Activated CD4-positive, alpha-beta T cell treated with anti-CD3 and anti-CD28 coated beads, Interleukin-2, amount 10 ng/mL, durations not matched to agents 24 days and 14 days (primary cell): ENCODE data around the gene CARD19. TPM values are rescaled to one million over a fixed set of nuclear protein-coding genes. Genes with fewer than 3 reads are reported as not detected.
"Not testable (repeated sequence)": the region's sequence is repeated elsewhere in the genome, so short reads cannot be mapped to it uniquely, and the experiment has no call there.

Source experiments
- DNase-seq: peaks from one replicate; pipeline ENCODE4 v3.0.0; 2022
- H3K27ac Mint-ChIP-seq: one replicate; pipeline ENCODE4 v1.8.0; 2022; ENCODE audit warnings: mild to moderate bottlenecking, mixed read lengths
- H3K27me3 Mint-ChIP-seq: one replicate; pipeline ENCODE4 v1.8.0; 2022; ENCODE audit warnings: mixed read lengths
- H3K36me3 Mint-ChIP-seq: one replicate; pipeline ENCODE4 v1.8.0; 2022; ENCODE audit warnings: low read depth, mild to moderate bottlenecking, mixed read lengths
- H3K4me1 Mint-ChIP-seq: one replicate; pipeline ENCODE4 v1.8.0; 2021; ENCODE audit warnings: mixed read lengths
- H3K4me3 Mint-ChIP-seq: one replicate; pipeline ENCODE4 v1.8.0; 2022; ENCODE audit warnings: mild to moderate bottlenecking, moderate library complexity, mixed read lengths
- H3K9me3 Mint-ChIP-seq: one replicate; pipeline ENCODE4 v1.8.0; 2021; ENCODE audit warnings: mixed read lengths
- intact Hi-C: fragments of 100-400 bp; cut with micrococcal nuclease; formaldehyde crosslinking; loops from one replicate; pipeline ENCODE4 v1.15.1; 2023
- total RNA-seq: library from RNA; stranded (reverse); gene quantifications from 2 replicates; pipeline ENCODE4 v1.2.3, GENCODE V29; 2022

Gene CARD19
- total RNA-seq, 1 donor from 2014 or later, result 44.0 TPM

GRCh38 chr9:93095205-93096130, 549 bp upstream of the CARD19 start:
- Mint-ChIP-seq H3K27ac (peak overlapping the region; percentile 98), H3K27me3 (no peaks in the 10 kb centered on the region), H3K9me3 (peaks cover 5% of the 10 kb centered on the region), H3K36me3 (peaks cover 16% of the 10 kb centered on the region), H3K4me1 (peaks cover 65% of the 10 kb centered on the region), H3K4me3 (peak overlapping the region; percentile 79)
- DNase-seq, result peak; percentile 100
- intact Hi-C loops, result loop anchor here (1.0 to 2.0 kb wide), 7 partner anchors 31 to 471 kb away; partner anchors contain the start of genes BICD2, FAM120AOS and NINJ1

- Mint-ChIP-seq H3K4me3 (peak overlapping the region; percentile 90), H3K4me1 (peaks cover 58% of the 10 kb centered on the region), H3K9me3 (no peaks in the 10 kb centered on the region), H3K27ac (peak overlapping the region; percentile 89), H3K27me3 (no peaks in the 10 kb centered on the region), H3K36me3 (peaks cover 13% of the 10 kb centered on the region)
- peak; percentile 73 for DNase-seq
- intact Hi-C loops, result loop anchor here (1.0 to 2.0 kb wide), 3 partner anchors 37 to 470 kb away; partner anchors contain the start of genes BICD2 and NINJ1
Measured at GRCh38 chr9:93096811-93097382, 880 bp downstream of the CARD19 start.

- Mint-ChIP-seq H3K9me3 (no peaks in the 10 kb centered on the region), H3K27ac (peak overlapping the region; percentile 89), H3K27me3 (no peaks in the 10 kb centered on the region), H3K36me3 (peaks cover 14% of the 10 kb centered on the region), H3K4me3 (peak overlapping the region; percentile 90), H3K4me1 (peaks cover 54% of the 10 kb centered on the region)
- intact Hi-C loops, result loop anchor here (1.0 to 2.0 kb wide), 3 partner anchors 11 to 469 kb away; partner anchors contain the start of gene BICD2
- peak; percentile 72 for DNase-seq
Measured at GRCh38 chr9:93097511-93098201, 1.6 kb downstream of the CARD19 start.

GRCh38 chr9:93098236-93098946, 2.4 kb downstream of the CARD19 start:
- Mint-ChIP-seq H3K36me3 (peaks cover 16% of the 10 kb centered on the region), H3K4me1 (peaks cover 50% of the 10 kb centered on the region), H3K9me3 (peaks cover under 1% of the 10 kb centered on the region), H3K27ac (peak overlapping the region; percentile 89), H3K4me3 (peak overlapping the region; percentile 90), H3K27me3 (no peaks in the 10 kb centered on the region)
- DNase-seq, result peak; percentile 86
- intact Hi-C loops, result loop anchor here (1.0 kb wide), 1 partner anchor 10 kb away; no protein-coding TSS in a partner anchor

GRCh38 chr9:93099551-93100275, 3.7 kb downstream of the CARD19 start:
- no peak for DNase-seq
- Mint-ChIP-seq H3K4me1 (peaks cover 42% of the 10 kb centered on the region), H3K27ac (peak overlapping the region; percentile 22), H3K4me3 (peak overlapping the region; percentile 90), H3K27me3 (no peaks in the 10 kb centered on the region), H3K36me3 (peaks cover 26% of the 10 kb centered on the region), H3K9me3 (peaks cover 9% of the 10 kb centered on the region)
- intact Hi-C loops, result no loop called here

DNA sequence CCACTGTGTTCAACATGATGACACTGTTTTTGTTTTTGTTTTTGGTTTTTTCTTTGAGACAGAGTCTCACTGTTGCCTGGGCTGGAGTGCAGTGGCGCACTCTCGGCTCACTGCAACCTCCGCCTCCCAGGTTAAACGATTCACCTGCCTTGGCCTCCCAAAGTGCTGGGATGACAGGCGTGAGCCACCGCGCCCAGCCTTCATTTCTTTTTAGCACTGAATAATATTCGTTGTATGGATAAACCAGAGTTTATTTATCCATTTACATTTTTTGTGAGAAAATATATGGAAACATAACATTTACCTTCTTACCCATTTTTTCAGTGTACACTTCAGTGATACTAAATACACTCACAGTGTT, 4.2 kb downstream of the CARD19 start:
- peaks cover 43% of the 10 kb centered on the region for H3K4me1 Mint-ChIP-seq
- H3K27ac Mint-ChIP-seq, result peak overlapping the region; percentile 14
- no peak for DNase-seq
- H3K9me3 Mint-ChIP-seq, result peaks cover 13% of the 10 kb centered on the region
- no peak overlapping the region for H3K4me3 Mint-ChIP-seq
- no peaks in the 10 kb centered on the region for H3K27me3 Mint-ChIP-seq
- intact Hi-C loops, result no loop called here
- H3K36me3 Mint-ChIP-seq, result peaks cover 31% of the 10 kb centered on the region

GRCh38 chr9:93101086-93101485, 5.1 kb downstream of the CARD19 start:
- H3K27me3 Mint-ChIP-seq, H3K27ac Mint-ChIP-seq, intact Hi-C loops, DNase-seq, H3K4me3 Mint-ChIP-seq: not testable (repeated sequence)
- H3K36me3 Mint-ChIP-seq, result peaks cover 34% of the 10 kb centered on the region
- peaks cover 13% of the 10 kb centered on the region for H3K9me3 Mint-ChIP-seq
- H3K4me1 Mint-ChIP-seq, result peaks cover 47% of the 10 kb centered on the region

GRCh38 chr9:93105620-93106019, 9.6 kb downstream of the CARD19 start:
- H3K9me3 Mint-ChIP-seq, result peaks cover 13% of the 10 kb centered on the region
- peaks cover 35% of the 10 kb centered on the region for H3K36me3 Mint-ChIP-seq
- peaks cover 46% of the 10 kb centered on the region for H3K4me1 Mint-ChIP-seq
- no peak overlapping the region for H3K4me3 Mint-ChIP-seq
- no peak overlapping the region for H3K27ac Mint-ChIP-seq
- intact Hi-C loops, result no loop called here
- no peak for DNase-seq
- no peaks in the 10 kb centered on the region for H3K27me3 Mint-ChIP-seq

DNA sequence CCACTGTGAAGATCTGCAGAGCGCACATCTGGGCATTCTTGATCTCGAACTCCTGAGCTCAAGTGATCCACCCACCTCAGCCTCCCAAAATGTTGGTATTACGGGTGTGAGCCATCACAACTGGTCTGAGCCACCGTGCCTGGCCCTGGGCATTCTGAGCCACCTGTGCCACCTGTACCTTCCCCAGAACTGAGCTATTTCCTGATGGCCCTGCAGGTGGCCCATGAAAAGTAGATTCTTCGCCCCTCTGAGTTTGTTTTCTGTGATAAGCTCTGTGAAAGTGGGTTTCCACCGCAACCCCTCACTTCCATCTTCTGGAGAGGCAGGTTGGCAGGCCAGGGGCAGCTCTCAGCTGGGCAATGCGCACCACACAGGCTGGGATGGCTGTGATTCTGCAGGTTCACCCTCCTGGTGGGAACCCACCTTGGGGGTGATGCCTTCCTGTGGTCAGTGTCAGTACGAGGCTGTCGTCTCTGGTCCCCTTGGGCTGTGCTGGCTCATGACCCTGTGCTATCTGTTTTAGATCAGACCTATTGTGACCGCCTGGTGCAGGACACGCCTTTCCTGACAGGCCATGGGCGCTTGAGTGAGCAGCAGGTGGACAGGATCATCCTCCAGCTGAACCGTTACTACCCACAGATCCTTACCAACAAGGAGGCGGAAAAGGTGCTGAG, 11.3 kb downstream of the CARD19 start:
- DNase-seq, result no peak
- intact Hi-C loops, result no loop called here
- H3K9me3 Mint-ChIP-seq, result peaks cover 13% of the 10 kb centered on the region
- no peaks in the 10 kb centered on the region for H3K27me3 Mint-ChIP-seq
- peaks cover 46% of the 10 kb centered on the region for H3K4me1 Mint-ChIP-seq
- H3K36me3 Mint-ChIP-seq, result peaks cover 33% of the 10 kb centered on the region
- no peak overlapping the region for H3K4me3 Mint-ChIP-seq
- no peak overlapping the region for H3K27ac Mint-ChIP-seq

GRCh38 chr9:93107825-93108161, 11.8 kb downstream of the CARD19 start:
- Mint-ChIP-seq H3K4me3 (peak overlapping the region; percentile 55), H3K9me3 (peaks cover 13% of the 10 kb centered on the region), H3K36me3 (peaks cover 31% of the 10 kb centered on the region), H3K27me3 (no peaks in the 10 kb centered on the region), H3K27ac (peak overlapping the region; percentile 81), H3K4me1 (peaks cover 44% of the 10 kb centered on the region)
- DNase-seq, result no peak
- intact Hi-C loops, result loop anchor here (1.0 to 2.0 kb wide), 2 partner anchors 9 to 195 kb away; no protein-coding TSS in a partner anchor

DNA sequence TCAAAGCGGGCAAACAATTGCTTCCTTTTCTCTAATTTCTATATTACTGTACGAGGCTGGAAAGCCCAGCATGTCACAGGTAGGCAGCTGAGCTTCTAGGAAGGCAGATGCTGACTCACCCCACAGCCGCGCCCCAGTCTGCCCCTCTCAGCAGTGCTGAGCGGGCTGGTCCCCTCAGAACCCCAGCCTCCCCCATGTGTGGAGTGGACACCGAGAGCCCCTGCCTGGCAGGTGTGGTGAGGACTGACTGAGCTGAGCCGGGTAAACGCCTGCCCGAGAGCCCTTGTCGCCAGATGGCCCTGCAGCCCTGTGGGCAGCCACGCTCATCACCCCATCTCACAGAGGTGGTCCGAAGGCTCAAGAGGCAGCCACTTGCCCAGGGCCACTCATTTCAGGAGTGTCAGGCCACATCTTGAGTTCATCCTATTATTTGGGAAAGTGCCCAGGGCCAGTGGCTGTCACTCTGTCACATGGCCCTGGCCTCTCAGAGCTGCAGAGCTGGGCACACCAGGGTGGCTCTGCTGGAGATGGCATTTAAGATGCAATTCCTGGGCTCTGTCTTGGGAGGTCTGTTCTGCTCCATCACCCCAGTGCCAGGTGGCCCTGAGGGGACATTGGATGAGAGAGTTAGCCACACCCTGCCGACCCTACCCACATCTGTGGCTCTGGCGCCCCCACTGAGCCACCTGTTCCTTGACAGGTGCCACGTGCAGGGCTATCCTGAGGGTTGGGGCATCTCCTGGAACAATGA, 12.4 kb downstream of the CARD19 start:
- Mint-ChIP-seq H3K27me3 (no peaks in the 10 kb centered on the region), H3K27ac (peak overlapping the region; percentile 81), H3K9me3 (peaks cover 11% of the 10 kb centered on the region), H3K4me1 (peaks cover 41% of the 10 kb centered on the region), H3K4me3 (peak overlapping the region; percentile 55), H3K36me3 (peaks cover 28% of the 10 kb centered on the region)
- intact Hi-C loops, result loop anchor here (1.0 to 2.0 kb wide), 3 partner anchors 10 to 194 kb away; no protein-coding TSS in a partner anchor
- DNase-seq, result peak; percentile 81
